Measurements from ENCODE around the gene VPS52.

The VPS52 gene

GRCh38 chr6:33211666-33212422 lies 59.8 kb downstream of the VPS52 start:
- no peak for DNase-seq (ENCODE audit: low read depth in 1 of 2, low spot score in 1 of 2)

DNA sequence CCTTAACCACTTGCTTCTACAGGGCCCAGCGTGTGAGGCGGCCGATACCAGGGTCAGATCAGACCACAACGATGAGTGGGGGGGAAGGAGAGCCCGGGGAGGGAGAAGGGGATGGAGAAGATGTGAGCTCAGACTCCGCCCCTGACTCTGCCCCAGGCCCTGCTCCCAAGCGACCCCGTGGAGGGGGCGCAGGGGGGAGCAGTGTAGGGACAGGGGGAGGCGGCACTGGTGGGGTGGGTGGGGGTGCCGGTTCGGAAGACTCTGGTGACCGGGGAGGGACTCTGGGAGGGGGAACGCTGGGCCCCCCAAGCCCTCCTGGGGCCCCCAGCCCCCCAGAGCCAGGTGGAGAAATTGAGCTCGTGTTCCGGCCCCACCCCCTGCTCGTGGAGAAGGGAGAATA lies 60.5 kb downstream of the VPS52 start:
- no peak for DNase-seq (ENCODE audit: low read depth in 1 of 2, low spot score in 1 of 2)

GRCh38 chr6:33209856-33210255 lies 61.8 kb downstream of the VPS52 start:
- no peak for DNase-seq (ENCODE audit: low read depth in 1 of 2, low spot score in 1 of 2)

DNA sequence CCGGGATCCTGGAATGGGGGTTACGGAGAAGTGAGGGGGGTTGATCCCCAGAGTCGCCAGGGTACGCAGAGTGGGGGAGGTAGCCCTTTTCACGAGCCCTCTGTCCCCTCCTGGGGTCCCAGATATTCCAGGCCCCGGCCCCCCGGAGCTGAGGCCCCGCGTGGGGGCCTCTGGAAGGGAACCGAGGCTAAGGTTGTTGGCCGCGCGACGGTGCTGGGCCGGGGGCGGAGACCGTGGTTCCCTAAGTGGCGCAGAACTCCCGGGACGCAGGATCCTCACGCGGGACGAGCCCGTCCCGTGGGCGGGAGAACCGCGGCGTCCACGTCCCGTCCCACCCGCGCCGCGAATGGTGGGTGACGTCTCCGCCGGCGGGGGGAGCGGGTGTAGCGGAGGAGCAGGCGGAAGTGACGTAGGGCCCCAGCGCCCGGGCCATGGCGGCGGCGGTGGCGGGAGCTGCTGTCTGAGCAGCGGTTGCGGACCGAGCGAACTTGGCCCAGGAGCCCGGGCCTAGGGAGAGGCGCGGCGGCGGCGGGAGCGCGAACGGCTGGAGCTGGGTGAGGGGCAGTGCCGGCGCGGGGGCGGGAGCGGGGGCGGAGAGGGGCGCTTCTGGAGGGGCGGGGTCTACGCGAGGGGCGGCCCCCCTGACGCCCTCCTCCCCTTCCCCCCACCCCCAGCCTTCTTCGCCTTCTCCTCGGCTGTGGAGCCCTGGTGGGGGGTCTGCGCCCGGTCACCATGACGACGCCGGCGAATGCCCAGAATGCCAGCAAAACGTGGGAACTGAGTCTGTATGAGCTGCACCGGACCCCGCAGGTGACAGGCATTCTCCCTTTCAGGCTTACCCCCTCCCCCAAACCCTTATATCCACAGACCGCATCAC lies 63.3 kb downstream of the VPS52 start, which contains the start of gene RING1:
Gene RING1, plus strand, starts transcription at position 410 of the 877 bp plus-strand sequence. Its CDS starts 323 bp downstream, at position 733.
- peak; percentile 71 to 81 for DNase-seq (ENCODE audit: low read depth in 1 of 2, low spot score in 1 of 2)

DNA sequence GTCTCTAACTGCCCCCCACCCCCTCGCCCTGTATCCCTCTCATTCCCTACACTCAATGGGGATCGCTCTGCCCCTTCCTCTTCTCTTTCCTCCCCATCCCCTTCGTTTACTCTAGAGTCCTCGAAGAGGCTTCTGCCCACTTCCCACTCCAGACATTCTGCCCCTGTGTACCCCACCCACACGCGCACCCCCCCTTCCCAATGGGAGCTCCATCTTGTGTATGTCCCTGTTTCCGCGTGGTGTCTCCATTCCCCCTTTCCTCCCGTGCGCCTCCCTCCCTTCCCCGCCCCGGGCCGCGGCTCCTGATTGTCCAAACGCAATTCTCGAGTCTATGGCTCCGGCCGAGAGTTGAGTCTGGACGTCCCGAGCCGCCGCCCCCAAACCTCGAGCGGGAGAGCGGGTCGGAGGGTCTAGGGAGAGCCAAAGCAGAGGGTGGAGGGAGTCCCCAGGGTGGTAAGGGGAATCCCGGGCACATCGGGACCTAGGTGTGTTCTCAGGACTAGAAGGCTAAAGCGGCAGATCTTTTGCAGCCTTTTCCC lies 64.1 kb downstream of the VPS52 start:
- no peak for DNase-seq (ENCODE audit: low read depth in 1 of 2, low spot score in 1 of 2)

- DNase-seq (ENCODE audit: low read depth in 1 of 2, low spot score in 1 of 2), result no peak
Measured at GRCh38 chr6:33206864-33207551, 64.7 kb downstream of the VPS52 start.

GRCh38 chr6:33206027-33206863 lies 65.4 kb downstream of the VPS52 start:
- DNase-seq (ENCODE audit: low read depth in 1 of 2, low spot score in 1 of 2), result no peak

DNA sequence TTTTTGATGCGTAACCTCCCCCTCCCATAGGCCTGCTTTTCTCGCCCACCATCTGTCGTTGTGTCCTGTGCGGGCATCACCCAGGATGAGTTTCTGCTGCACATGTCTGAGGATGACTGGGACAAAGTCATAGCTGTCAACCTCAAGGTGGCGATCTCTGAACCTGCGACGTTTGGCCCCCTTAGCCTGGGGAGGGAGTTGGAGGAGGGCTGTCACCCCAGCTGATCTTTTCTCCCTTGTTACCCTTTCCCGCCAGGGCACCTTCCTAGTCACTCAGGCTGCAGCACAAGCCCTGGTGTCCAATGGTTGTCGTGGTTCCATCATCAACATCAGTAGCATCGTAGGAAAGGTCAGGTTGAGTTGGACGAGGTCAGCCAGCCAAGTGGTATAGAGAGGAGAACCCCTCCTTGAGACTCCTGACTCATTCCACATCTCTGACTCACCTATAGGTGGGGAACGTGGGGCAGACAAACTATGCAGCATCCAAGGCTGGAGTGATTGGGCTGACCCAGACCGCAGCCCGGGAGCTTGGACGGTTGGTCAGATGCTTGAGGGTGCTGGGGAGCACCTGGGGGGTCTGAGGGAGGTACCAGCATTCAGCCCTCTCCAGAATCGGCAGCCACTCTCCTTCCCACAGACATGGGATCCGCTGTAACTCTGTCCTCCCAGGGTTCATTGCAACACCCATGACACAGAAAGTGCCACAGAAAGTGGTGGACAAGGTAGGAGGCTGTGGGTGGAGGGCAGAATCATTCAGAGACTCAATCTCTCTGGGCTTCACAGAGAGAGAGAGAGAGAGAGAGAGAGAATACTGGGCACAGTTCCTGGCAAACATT lies 66.3 kb downstream of the VPS52 start:
- DNase-seq (ENCODE audit: low read depth in 1 of 2, low spot score in 1 of 2), result no peak

DNA sequence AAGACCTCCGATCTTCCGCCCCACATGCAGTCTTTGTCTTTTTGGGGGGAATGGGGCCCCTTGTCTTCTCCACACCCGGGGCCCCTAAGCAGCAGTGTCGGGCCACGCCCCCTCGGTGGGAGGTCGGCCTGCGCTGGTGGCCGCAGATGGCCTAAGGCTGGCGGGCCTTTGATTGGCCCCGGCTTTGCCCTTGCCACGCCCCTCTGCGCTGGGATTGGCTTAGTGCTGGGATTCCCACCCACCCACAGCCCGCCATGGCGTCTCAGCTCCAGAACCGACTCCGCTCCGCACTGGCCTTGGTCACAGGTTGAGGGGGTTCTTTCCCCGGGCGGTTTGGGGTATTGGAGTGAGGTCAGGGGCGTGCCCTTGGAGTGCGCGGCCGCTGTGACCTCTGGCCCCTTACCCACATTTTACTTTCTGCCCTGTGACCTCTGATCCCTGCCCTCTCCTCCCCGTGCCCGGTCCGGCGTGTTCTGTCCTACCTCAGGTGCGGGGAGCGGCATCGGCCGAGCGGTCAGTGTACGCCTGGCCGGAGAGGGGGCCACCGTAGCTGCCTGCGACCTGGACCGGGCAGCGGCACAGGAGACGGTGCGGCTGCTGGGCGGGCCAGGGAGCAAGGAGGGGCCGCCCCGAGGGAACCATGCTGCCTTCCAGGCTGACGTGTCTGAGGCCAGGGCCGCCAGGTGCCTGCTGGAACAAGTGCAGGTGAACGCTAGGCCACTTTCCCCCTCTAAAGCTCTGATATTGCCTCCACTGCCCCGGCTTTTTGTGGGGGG lies 67.1 kb downstream of the VPS52 start, which contains the start of gene HSD17B8:
Gene HSD17B8, plus strand, starts transcription at position 241 of the 776 bp plus-strand sequence. Its CDS starts 14 bp downstream, at position 255.
- DNase-seq (ENCODE audit: low read depth in 1 of 2, low spot score in 1 of 2), result peak; percentile 78 to 87

DNA sequence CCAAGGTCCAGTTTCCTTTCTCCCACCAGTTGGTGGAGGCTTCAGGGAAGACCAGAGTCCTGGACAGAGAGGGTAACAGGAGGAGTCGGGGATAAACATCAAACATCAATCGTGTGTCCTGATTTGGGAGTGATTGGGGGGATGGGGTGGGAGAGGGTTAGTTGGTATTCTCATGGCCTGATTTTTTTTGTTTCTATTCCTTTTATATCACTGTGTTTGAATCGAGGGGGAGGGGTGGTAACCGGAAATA lies 67.6 kb downstream of the VPS52 start:
- no peak for DNase-seq (ENCODE audit: low read depth in 1 of 2, low spot score in 1 of 2)

DNA sequence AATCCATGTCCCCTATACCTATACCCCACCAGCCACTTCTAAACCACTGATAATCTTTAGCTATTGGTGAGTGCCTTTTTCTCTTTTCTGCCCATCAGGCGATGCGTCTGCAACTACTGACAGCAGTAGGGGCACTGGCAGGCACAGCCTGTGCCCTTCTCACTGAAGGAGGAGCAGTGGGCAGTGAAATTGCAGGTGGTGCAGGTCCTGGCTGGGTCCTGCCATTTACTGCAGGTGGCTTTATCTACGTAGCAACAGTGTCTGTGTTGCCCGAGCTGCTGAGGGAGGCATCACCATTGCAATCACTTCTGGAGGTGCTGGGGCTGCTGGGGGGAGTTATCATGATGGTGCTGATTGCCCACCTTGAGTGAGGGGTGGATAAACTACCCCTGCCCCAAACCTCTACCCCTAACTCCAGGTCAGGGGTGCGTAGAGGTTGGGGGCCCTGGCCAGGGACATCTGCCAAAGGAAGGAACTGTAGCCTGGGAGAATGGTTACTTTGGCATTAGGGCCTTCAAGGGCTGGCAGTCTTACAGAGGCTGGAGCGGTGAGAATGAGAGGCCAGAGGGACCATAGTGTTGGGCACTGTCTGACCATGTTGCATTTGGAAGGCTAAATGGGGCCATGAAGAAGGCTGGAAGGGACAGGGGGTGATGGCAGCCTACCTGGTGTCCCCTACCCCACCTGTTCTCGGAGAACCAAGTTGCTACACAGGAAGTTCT lies 68.1 kb downstream of the VPS52 start:
- DNase-seq (ENCODE audit: low read depth in 1 of 2, low spot score in 1 of 2), result no peak

GRCh38 chr6:33202799-33203198 lies 68.9 kb downstream of the VPS52 start:
- DNase-seq (ENCODE audit: low read depth in 1 of 2, low spot score in 1 of 2), result no peak

DNA sequence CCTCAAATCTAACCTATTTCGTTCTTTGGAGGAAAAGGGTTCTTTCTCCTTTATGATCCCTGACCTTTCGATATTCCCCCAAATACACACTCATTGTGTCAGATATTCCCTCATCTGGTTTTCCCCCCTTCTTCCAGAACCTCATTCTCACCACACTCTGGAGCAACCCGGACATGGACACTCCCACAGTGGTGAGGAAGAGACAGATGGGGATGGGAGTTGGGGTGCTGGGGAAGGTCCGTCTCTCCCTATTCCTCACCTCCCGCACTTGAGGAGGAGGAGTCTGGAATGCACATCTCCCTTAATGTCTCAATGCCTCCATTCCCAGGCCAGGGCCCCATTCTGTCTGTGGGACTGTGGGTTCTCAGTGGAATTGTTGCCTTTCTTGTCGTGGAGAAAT lies 69.7 kb downstream of the VPS52 start:
- DNase-seq (ENCODE audit: low read depth in 1 of 2, low spot score in 1 of 2), result no peak

DNA sequence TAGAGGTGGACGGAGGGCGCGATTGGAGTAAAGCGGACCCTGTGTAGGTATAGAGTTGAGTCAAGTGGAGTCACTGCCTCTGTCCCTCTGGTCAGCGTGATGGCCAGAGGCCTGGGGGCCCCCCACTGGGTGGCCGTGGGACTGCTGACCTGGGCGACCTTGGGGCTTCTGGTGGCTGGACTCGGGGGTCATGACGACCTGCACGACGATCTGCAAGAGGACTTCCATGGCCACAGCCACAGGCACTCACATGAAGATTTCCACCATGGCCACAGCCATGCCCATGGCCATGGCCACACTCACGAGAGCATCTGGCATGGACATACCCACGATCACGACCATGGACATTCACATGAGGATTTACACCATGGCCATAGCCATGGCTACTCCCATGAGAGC lies 70.5 kb downstream of the VPS52 start:
- DNase-seq (ENCODE audit: low read depth in 1 of 2, low spot score in 1 of 2), result no peak

All from stimulated activated CD4-positive, alpha-beta T cell treated with anti-CD3 and anti-CD28 coated beads, Interleukin-15, amount 100 ng/mL, for 1 hour (primary cell).